Type B pancreatic cell (in vitro differentiated cells): Measurements from ENCODE around the gene TBC1D23. TPM values are rescaled to one million over a fixed set of nuclear protein-coding genes. Genes with fewer than 3 reads are reported as not detected.
A peak's percentile ranks its signal among the peaks of the same experiment; 100 is the strongest.

Source experiments
- DNase-seq: peaks from one replicate; pipeline ENCODE4 v3.0.0; 2021; ENCODE audit warnings: mixed read lengths; ENCODE audit not compliant: unreplicated experiment; ENCODE audit errors: extremely low spot score
- H3K27ac Mint-ChIP-seq: 2 replicates; pipeline ENCODE4 v1.8.0; 2021; ENCODE audit warnings: mild to moderate bottlenecking, mixed read lengths
- H3K27me3 Mint-ChIP-seq: 2 replicates; pipeline ENCODE4 v1.8.0; 2021; ENCODE audit warnings: mixed read lengths
- H3K36me3 Mint-ChIP-seq: 2 replicates; pipeline ENCODE4 v1.8.0; 2021; ENCODE audit warnings: mixed read lengths
- H3K4me1 Mint-ChIP-seq: one replicate; pipeline ENCODE4 v1.8.0; 2021; ENCODE audit warnings: mixed read lengths; ENCODE audit not compliant: unreplicated experiment
- H3K4me3 Mint-ChIP-seq: 2 replicates; pipeline ENCODE4 v1.8.0; 2021; ENCODE audit warnings: mild to moderate bottlenecking, mixed read lengths
- H3K9me3 Mint-ChIP-seq: 2 replicates; pipeline ENCODE4 v1.8.0; 2021; ENCODE audit warnings: mixed read lengths
- CTCF ChIP-seq: fragments of 200-600 bp; sonication (generic); conservative IDR thresholded peaks from 2 replicates; pipeline ENCODE4 v1.5.0; 2021; ENCODE audit warnings: antibody characterized with exemption, mild to moderate bottlenecking
- long read RNA-seq: library from polyadenylated mRNA; unstranded; transcript quantifications from one replicate; pipeline ENCODE4 v2.0.0, GENCODE V29; 2020
- total RNA-seq: library from RNA; stranded (reverse); gene quantifications from 2 replicates; pipeline ENCODE4 v1.2.1, GENCODE V29; 2021; ENCODE audit warnings: low replicate concordance

Gene TBC1D23
- 39.6 and 45.2 TPM in 2 replicates for total RNA-seq
- long read RNA-seq, transcript TBC1D23-201 (18 exons, 3,656 nt): major isoform, 115 of 230 reads
- long read RNA-seq, transcript TBC1D23-202 (19 exons, 3,677 nt): minor isoform, 31 of 230 reads
- long read RNA-seq, partial matches to known transcripts: 38 of 230 reads
- long read RNA-seq, other reads (novel, unspliced or antisense): 46 of 230 reads

GRCh38 chr3:100260685-100261484 is at the start of gene TBC1D23:
TBC1D23 (plus strand) TSS chr3:100260992; CDS start chr3:100261019, 27 bp downstream.
- no peaks in the 10 kb centered on the region for H3K36me3 Mint-ChIP-seq
- peak; percentile 14 for TF ChIP-seq CTCF
- H3K27ac Mint-ChIP-seq: peak within 1 kb of the TSS; percentile 97
- H3K9me3 Mint-ChIP-seq: no peaks in the 10 kb centered on the region
- peaks cover 52% of the 10 kb centered on the region for H3K4me1 Mint-ChIP-seq
- peak within 1 kb of the TSS; percentile 98 for H3K4me3 Mint-ChIP-seq
- H3K27me3 Mint-ChIP-seq: no peaks in the 10 kb centered on the region
- DNase-seq: peak; percentile 97

- H3K36me3 Mint-ChIP-seq: no peaks in the 10 kb centered on the region
- no peak for DNase-seq
- no peaks in the 10 kb centered on the region for H3K9me3 Mint-ChIP-seq
- no peak overlapping the region for H3K27ac Mint-ChIP-seq
- no peak overlapping the region for H3K4me3 Mint-ChIP-seq
- H3K4me1 Mint-ChIP-seq: peaks cover 15% of the 10 kb centered on the region
- no peak for TF ChIP-seq CTCF
- H3K27me3 Mint-ChIP-seq: no peaks in the 10 kb centered on the region
Measured at GRCh38 chr3:100213891-100214573, 46.8 kb upstream of the TBC1D23 start.

GRCh38 chr3:100214574-100214964 is 46.2 kb upstream of the TBC1D23 start:
- Mint-ChIP-seq H3K36me3 (no peaks in the 10 kb centered on the region), H3K27me3 (no peaks in the 10 kb centered on the region), H3K9me3 (no peaks in the 10 kb centered on the region), H3K27ac (no peak overlapping the region), H3K4me3 (no peak overlapping the region), H3K4me1 (peaks cover 14% of the 10 kb centered on the region)
- no peak for DNase-seq
- TF ChIP-seq CTCF: no peak

GRCh38 chr3:100216713-100217112 is 44.1 kb upstream of the TBC1D23 start:
- H3K4me3 Mint-ChIP-seq: no peak overlapping the region
- no peak for TF ChIP-seq CTCF
- no peaks in the 10 kb centered on the region for H3K4me1 Mint-ChIP-seq
- DNase-seq: no peak
- H3K27ac Mint-ChIP-seq: no peak overlapping the region
- H3K36me3 Mint-ChIP-seq: no peaks in the 10 kb centered on the region
- no peaks in the 10 kb centered on the region for H3K27me3 Mint-ChIP-seq
- peaks cover 5% of the 10 kb centered on the region for H3K9me3 Mint-ChIP-seq

- DNase-seq: no peak
- H3K27me3 Mint-ChIP-seq: no peaks in the 10 kb centered on the region
- peaks cover 5% of the 10 kb centered on the region for H3K9me3 Mint-ChIP-seq
- H3K4me3 Mint-ChIP-seq: no peak overlapping the region
- H3K4me1 Mint-ChIP-seq: no peaks in the 10 kb centered on the region
- H3K36me3 Mint-ChIP-seq: no peaks in the 10 kb centered on the region
- no peak overlapping the region for H3K27ac Mint-ChIP-seq
- no peak for TF ChIP-seq CTCF
Measured at GRCh38 chr3:100221159-100221558, 39.6 kb upstream of the TBC1D23 start.
